ENCODE data around the gene ATG16L1.

DNA sequence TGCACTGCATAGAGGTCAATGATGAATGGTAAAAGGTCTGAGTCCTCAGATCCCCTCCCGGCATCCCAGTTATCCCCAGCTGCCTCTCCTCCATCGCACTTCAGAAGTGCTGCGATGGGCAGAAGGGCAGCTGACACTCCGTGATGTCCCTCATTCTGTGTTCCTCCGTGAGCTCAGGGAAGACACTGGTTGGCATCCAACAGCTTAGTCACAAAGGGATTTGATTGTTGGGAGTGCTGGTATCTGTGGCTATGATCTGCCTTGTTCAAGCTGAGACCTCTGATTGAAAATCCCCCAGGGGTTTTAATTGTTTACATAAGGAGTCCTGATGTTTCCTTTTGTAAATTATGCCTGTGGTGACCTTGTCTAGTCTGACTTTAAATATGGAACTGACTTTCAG is 37.2 kb downstream of the ATG16L1 start:
- TF ChIP-seq, protein P1, sequence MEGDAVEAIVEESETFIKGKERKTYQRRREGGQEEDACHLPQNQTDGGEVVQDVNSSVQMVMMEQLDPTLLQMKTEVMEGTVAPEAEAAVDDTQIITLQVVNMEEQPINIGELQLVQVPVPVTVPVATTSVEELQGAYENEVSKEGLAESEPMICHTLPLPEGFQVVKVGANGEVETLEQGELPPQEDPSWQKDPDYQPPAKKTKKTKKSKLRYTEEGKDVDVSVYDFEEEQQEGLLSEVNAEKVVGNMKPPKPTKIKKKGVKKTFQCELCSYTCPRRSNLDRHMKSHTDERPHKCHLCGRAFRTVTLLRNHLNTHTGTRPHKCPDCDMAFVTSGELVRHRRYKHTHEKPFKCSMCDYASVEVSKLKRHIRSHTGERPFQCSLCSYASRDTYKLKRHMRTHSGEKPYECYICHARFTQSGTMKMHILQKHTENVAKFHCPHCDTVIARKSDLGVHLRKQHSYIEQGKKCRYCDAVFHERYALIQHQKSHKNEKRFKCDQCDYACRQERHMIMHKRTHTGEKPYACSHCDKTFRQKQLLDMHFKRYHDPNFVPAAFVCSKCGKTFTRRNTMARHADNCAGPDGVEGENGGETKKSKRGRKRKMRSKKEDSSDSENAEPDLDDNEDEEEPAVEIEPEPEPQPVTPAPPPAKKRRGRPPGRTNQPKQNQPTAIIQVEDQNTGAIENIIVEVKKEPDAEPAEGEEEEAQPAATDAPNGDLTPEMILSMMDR (conservative IDR thresholded peaks at IDR 0.05; ENCODE audit: low read depth, low read length) = no peak
- no peak for TF ChIP-seq EZH2 (IDR thresholded peaks at IDR 0.05; ENCODE audit: borderline replicate concordance, low read depth, low read length, poor library complexity, severe bottlenecking)
